ENCODE measurements around the gene PALD1.

The PALD1 gene

DNA sequence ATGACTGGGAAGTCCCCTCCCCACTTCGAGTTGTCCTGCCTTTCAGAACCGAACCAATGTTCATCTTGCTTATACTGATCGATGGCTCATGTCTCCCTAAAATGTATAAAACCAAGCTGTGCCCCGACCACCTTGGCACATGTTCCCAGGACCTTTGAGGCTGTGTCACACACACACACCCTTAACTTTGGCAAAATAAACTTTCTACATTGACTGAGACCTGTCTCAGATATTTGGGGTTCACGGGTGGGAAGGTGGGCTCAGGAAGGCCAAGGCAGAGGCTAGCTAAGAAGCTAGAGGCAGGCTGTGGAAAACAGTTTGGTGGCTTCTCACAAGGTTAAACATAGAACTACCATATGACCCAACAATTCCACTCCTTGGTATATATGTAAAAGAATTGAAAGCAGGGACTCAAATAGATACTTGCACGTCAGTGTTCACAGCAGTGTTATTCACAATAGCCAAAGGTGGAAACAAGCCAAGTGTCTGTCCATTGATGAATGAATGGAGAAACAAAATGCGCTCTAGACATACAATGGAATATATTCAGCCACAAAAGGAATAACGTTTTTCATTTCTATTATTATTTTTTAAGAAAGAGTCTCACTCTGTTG, 108.6 kb downstream of the PALD1 start:
- DNase-seq = peak in 4 of 56 donors; percentile 4 to 56 (median 32)

GRCh38 chr10:70588255-70588654, 109.7 kb downstream of the PALD1 start:
- DNase-seq = no peak

DNA sequence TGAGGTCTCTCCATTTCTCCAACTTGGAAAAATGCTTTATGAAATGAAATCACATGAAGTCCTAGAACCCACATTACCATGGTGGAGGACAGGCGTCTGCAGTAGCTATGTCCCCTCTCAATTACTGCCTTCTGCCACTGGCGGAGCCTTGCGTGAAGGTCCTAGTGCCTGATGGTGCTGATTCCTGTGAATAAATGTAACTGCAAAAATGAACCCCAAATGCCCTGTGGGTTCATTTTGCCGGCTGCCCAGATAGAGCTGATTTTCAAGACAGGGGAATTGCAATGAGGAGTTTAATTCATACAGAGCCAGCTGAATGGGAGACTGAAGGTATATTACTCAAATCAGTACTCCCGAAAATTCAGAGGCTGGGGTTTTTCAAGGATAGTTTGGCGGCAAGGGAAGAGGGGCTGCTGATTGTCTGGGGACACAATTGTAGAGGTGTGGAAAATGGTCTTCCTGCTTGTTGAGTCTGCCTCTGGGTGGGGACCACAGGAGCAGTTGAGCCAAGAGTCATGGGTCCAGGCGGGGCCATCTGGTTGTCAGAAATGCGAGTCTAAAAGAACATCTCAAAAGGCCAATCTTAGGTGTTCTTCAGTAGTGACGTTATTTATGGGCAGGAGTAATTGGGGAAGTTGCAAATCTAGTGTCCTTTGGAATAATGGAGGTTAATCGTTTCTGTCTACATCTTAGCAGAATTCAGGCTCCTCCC, 110.4 kb downstream of the PALD1 start:
- DNase-seq = no peak

- DNase-seq = peak in 5 of 56 donors; percentile 6 to 40 (median 21)
Measured at GRCh38 chr10:70589762-70590654, 111.4 kb downstream of the PALD1 start.

DNA sequence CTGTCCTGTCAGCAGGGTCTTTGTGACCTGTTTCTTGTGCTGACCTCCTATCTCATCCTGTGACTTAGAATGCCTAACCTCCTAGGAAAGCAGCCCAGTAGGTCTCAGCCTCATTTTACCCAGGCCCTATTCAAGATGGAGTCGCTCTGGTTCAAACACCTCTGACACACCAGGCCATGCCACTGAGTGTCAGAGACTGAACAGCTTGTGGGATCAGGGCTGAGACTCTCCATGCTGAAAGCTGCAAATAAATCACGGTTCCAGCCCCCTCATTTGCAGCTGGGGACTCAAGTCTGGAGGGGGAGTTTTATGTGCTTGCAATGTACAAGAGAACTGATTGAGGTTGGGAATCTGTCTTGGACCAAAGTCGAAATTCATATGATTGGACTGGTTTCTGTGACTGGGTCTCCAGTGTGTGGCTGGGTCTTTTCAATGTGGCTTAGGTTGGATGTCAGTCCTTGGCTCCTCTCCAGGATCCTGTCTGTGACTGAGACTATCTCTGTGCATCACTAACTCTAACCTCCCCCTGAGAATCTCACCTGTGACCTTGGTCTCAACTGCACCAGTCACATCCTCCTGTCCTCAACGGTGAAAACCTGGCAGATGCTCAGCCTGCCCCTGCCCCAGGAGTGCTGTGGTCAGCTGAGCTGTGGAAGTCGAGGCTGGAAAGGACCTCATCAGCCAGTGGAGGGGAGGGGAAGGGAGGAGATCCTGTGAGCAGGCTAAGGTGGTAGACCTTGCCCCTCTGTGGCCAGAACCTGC, 112.3 kb downstream of the PALD1 start:
- no peak for DNase-seq

DNA sequence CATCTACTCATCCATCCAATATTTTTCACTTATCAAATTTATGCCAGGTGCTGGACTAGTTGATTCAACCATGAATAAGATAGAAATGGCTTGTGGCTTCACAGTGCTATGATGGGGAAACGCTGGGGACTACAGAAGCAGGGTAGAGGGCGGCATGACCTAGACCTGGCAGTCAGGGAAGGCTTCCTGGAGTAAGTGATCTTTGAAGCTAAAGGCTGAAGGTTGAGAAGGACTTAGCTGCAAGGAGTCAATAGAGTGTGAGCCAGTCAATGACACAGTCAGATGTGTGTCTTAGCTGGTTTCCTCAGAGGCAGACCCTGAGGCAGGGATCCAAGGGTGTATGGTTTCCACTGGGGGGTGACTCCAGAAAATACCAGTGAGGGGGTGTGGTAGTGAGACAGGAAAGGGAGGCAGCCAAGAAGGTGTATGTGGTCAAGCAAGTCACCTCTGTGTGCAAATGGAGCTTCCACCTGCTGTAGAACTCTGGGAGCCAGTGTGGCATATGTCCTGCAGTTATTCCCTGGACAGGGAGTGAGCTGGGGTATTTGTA, 113.7 kb downstream of the PALD1 start:
- no peak for DNase-seq

DNA sequence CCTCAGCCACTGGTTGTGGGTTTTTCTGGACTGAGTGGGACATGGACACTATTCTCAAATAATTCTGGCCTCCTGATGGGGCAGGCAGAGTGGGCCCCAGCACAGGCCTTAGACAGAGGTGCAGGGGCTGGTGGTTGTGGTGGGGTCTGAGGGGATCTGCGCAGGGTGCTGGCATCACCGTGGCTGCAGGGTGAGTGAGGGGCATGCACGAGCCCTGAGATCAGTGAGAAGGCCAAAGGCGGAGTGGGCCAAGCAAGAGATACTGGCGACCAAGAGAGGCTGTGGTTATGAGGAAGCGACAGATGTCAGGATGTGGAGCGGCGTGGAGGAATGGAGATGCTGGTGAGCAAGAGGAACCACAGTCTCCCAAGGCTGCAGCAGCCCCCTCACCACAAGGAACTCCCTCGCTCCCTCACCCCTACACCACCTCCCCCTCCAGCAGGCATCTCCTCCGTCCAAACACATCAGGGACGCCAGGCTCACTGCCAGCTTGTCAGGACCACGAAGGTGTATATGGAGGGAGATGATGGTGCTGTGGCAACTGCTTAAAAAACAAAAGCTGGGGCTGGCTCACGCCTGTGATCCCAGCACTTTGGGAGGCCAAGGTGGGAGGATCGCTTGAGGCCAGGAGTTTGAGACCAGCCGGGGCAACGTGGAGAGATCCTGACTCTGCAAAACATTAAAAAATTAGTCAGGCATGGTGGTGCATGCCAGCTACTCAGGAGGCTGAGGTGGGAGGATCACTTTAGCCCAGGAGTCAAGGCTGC, 114.4 kb downstream of the PALD1 start:
- no peak for DNase-seq

- no peak for DNase-seq
Measured at GRCh38 chr10:70593513-70593890, 114.9 kb downstream of the PALD1 start.

DNA sequence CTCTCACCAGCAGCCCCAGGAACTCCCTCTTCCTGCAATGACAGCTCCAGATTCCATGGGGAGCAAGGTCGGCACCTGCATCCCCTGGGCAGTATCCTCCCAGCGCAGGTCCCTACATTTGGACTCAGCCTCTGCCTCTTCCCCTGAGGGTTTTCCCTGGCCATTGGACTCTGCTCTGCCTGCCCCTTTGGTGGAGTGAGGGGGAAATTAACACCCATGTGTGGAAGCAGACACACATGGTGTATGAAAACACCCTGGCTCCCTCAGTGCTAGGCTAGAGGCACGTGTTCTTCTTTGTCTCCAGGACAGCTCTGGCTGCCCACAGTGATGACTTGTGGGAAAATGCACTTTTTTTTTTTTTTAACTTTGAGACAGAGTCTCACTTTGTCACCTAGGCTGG, 115.6 kb downstream of the PALD1 start:
- DNase-seq = no peak

DNA sequence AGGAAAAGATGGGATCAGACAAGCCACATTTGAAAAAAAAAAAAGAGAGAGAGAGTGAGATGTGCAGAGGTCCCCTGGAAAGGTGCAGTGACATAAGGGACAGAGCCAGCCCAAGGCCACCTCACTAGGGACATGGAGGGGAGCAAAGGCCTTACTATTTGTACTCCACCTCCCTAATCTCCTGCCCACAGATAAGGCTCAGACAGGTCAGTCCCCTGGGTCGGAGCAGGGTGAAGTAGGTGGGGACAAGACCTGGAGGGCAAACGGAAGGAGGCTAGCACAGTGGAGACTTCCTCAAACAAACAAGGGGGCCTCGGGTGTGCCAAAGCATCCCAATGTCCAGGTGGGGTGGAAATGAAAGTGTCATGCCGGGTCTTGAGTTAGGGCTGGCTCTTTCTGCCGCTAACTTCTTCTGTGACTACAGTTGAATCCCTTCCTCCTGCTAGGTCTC, 117.0 kb downstream of the PALD1 start:
- no peak for DNase-seq

DNA sequence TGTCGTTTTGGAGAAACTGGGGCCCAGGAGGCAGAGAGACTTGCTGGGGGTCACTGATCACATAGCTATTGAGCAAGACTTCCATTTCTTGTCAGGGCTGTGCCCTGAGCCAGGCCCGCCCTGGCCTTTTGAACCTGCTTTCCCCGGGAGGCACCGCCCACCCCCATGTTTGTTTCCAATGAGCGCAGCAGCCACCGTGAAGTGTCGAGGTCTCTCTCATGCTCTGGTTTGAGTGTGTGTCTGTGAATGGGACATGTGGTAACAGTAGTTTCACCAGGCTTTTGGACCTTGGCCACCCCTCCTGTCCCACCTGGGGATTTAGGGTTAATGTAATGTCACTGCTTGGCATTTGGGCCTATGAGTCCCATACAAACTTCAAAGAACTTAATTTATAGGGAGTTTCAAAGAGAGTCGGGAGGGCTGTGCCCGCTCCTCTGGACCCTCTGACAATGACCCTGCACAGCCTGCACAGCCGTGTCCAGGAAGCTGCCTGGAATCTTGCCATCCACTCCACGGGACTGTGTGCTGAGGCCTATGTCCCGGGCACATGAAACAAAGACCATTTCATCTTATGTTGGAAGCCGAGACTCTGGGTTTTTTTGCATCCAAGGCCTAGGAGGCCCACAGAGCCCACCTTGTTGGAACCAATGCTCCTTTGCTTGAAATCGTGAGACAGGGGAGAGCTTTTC, 117.7 kb downstream of the PALD1 start:
- DNase-seq = peak in 33 of 56 donors; percentile 11 to 78 (median 37)

DNA sequence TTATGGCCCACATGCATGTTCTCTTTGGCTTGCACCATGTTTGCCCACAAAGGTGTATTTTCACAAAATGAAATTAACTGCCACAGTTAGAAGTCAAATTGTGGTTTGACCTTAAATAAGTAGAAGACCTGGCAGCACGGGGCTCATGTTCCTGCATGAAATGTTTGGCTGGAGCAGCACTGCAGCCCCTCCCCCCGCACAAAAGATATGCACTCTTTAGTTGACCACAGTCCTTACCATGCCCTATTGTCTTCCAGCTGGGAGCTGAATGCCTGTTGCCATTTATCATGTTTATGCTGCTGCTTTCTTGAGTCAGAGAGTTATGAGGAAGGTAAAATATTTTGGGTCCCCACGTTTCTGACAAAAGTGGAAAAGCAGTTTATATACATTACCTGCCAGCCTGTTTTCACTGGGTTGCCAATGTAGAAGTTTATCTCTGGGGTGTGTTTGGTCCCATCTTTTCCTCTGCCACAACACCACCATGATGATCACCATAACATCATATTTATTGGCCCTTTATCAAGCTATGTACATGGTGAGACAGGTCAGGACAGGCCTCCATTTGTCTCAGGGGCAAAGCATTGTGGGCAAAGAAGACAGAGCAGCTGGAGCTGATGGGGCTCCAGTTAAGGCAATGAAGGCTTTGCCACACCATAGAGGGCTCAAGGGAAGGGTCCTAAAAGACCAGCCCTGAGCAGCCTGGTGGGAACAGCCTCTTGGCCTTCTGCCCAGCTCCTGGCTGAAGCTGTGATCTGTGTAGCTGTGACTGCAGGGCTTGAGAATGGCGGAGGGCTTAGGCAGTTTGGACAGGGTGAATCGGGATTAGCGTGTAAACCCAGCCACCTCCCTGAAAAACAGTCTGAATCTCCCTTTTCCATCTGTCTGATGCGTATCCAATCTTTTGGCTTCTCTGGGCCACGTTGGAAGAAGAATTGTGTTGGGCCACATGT, 118.6 kb downstream of the PALD1 start:
- no peak for DNase-seq

- no peak for DNase-seq
Measured at GRCh38 chr10:70597856-70598815, 119.6 kb downstream of the PALD1 start.

GRCh38 chr10:70598857-70599295, 120.3 kb downstream of the PALD1 start:
- no peak for DNase-seq

DNA sequence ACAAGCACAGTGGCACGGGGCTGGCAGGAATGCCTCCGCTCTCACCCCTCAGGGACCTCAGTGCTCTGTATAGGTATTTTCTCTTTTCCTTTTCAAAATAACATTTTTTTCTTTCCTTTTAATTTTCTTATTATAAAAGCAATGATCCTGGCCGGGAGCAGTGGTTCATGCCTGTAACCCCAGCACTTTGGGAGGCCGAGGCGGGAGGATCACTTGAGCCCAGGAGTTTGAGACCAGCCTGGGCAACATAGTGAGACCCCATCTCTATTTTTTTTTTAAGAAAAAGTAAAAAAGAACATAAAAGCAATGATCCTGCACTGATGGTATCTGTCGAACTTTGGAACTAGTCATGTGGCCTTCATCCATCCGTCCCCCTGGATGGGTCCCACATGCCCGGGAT, 120.8 kb downstream of the PALD1 start:
- no peak for DNase-seq

- DNase-seq = no peak
Measured at GRCh38 chr10:70599791-70600190, 121.2 kb downstream of the PALD1 start.

Data from amygdala (tissue), 56 donors.